AG04450 (cell line): Measurements from ENCODE around the gene TMEM223. TPM values are rescaled to one million over a fixed set of nuclear protein-coding genes. Genes with fewer than 3 reads are reported as not detected.

Experiments used
- CTCF ChIA-PET: fragments of 300-600, 350-600 bp; formaldehyde crosslinking; extraction: SDS; loops from one replicate; lab custom pipeline; 2022; ENCODE audit warnings: antibody characterized with exemption, inconsistent platforms; lab: Charles Lee
- POLR2A ChIA-PET: fragments of 350-600 bp; formaldehyde crosslinking; extraction: SDS; loops from one replicate; lab custom pipeline; 2021; ENCODE audit warnings: antibody characterized with exemption, inconsistent platforms; lab: Yijun Ruan, JAX
- DNase-seq: peaks from one replicate; pipeline ENCODE4 v3.0.0-alpha.2; 2011; ENCODE audit warnings: low read depth, low spot score
- H3K27ac ChIP-seq: one replicate; pipeline ENCODE4 v1.5.1; 2012; ENCODE audit warnings: low read depth, low read length, control low read depth
- H3K27me3 ChIP-seq: one replicate; pipeline ENCODE4 v1.6.0; 2012; ENCODE audit warnings: low read length; ENCODE audit not compliant: control insufficient read depth, insufficient read depth
- H3K4me3 ChIP-seq: 2 replicates; pipeline ENCODE4 v1.5.1; 2011; ENCODE audit warnings: mild to moderate bottlenecking, low read depth, low read length, control low read depth
- H3K9me3 ChIP-seq: 2 replicates; pipeline ENCODE4 v1.5.1; 2012; ENCODE audit warnings: low read length; ENCODE audit not compliant: control insufficient read depth, insufficient read depth
- polyA plus RNA-seq: library from polyadenylated mRNA; depleted of rRNA; stranded (reverse); fragments of >200 nt; gene quantifications from 2 replicates; pipeline ENCODE4 v1.2.3, GENCODE V29; 2011; rRNA removed
- small RNA-seq: library from RNA; depleted of rRNA; stranded (forward); fragments of <200 nt; gene quantifications from one replicate; pipeline ENCODE3, GENCODE V24; 2012; ENCODE audit warnings: low read depth; ENCODE audit not compliant: insufficient read length
- TF ChIP-seq, protein P1 (sequence below): IDR thresholded peaks from 2 replicates; pipeline ENCODE4 v1.5.1; 2011; ENCODE audit warnings: low read depth, low read length, control low read depth, inconsistent platforms

The TMEM223 gene
- polyA plus RNA-seq, 1 experiment: 13.5 TPM

DNA sequence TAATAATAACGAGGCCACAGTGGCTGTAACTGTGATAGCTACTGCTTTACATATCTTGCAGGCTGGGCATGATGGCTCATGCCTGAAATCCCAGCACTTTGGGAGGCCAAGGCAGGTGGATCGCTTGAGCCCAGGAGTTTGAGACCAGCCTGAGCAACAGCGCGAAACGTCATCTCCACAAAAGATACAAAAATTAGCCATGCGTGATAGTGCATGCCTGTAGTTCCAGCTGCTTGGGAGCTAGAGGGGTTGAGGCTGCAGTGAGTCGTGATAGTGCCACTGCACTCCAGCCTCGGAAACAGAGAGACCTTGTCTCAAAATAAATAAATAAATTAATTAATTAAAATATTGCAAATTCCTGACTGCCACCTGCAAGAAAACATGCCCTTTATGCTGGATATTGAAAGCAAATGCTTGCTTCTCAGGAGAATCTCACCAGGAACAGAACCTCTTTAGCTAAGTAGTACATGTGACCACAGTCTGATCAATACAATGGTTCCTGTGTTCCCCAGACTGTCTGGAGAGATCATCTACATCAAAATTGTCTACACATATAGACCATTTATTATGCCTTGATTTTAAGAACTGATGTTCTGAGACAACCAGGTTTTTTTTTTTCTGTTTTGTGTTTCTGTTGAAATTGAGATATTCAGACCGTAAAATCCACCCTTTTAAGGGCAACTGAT is 44.2 kb downstream of the TMEM223 start:
- TF ChIP-seq, protein P1, sequence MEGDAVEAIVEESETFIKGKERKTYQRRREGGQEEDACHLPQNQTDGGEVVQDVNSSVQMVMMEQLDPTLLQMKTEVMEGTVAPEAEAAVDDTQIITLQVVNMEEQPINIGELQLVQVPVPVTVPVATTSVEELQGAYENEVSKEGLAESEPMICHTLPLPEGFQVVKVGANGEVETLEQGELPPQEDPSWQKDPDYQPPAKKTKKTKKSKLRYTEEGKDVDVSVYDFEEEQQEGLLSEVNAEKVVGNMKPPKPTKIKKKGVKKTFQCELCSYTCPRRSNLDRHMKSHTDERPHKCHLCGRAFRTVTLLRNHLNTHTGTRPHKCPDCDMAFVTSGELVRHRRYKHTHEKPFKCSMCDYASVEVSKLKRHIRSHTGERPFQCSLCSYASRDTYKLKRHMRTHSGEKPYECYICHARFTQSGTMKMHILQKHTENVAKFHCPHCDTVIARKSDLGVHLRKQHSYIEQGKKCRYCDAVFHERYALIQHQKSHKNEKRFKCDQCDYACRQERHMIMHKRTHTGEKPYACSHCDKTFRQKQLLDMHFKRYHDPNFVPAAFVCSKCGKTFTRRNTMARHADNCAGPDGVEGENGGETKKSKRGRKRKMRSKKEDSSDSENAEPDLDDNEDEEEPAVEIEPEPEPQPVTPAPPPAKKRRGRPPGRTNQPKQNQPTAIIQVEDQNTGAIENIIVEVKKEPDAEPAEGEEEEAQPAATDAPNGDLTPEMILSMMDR: no peak
- DNase-seq: no peak
- H3K9me3 ChIP-seq: no peaks in the 10 kb centered on the region
- H3K27ac ChIP-seq: no peak overlapping the region
- H3K4me3 ChIP-seq: no peak overlapping the region
- H3K27me3 ChIP-seq: no peaks in the 10 kb centered on the region
- ChIA-PET CTCF (no interaction called here), POLR2A (interaction anchor here (0.6 to 1.4 kb wide), 2 partner anchors 14 to 134 kb away, joined by 3 to 4 read pairs; partner anchors contain the start of gene POLR2G)

Small RNAs within 50 kb of the gene (small RNA-seq; reads per million reads assigned to genes)
- gene MIR6514 (0.81 reads per million), gene RNU6-118P (not detected)

Other genes starting within 250 kb of the TMEM223 start
- gene AHNAK, start 245.2 kb downstream of the TMEM223 start, polyA plus RNA-seq: 231 and 243 TPM in 2 replicates
- gene EEF1G, start 218.1 kb downstream of the TMEM223 start, polyA plus RNA-seq: 2,186 and 2,474 TPM in 2 replicates
- 7.8 and 9.0 TPM in 2 replicates for gene TUT1, start 200.5 kb downstream of the TMEM223 start, polyA plus RNA-seq
- gene MTA2, start 190.1 kb downstream of the TMEM223 start, polyA plus RNA-seq: 22.9 and 36.7 TPM in 2 replicates
- 17.1 and 18.6 TPM in 2 replicates for gene EML3, start 179.2 kb downstream of the TMEM223 start, polyA plus RNA-seq
- gene ROM1, start 178.7 kb downstream of the TMEM223 start, polyA plus RNA-seq: 1.4 and 2.0 TPM in 2 replicates
- gene B3GAT3, start 170.0 kb downstream of the TMEM223 start, polyA plus RNA-seq: 14.5 and 20.2 TPM in 2 replicates
- 369 and 464 TPM in 2 replicates for gene GANAB, start 145.4 kb downstream of the TMEM223 start, polyA plus RNA-seq
- 10.6 and 12.6 TPM in 2 replicates for gene INTS5, start 138.7 kb downstream of the TMEM223 start, polyA plus RNA-seq
- 38.8 and 43.6 TPM in 2 replicates for gene C11orf98, start 126.8 kb downstream of the TMEM223 start, polyA plus RNA-seq
- 4.6 and 4.7 TPM in 2 replicates for gene CSKMT, start 126.7 kb downstream of the TMEM223 start, polyA plus RNA-seq
- gene UQCC3, start 120.3 kb downstream of the TMEM223 start, polyA plus RNA-seq: 5.4 and 6.2 TPM in 2 replicates
- 2.4 and 3.2 TPM in 2 replicates for gene LBHD1, start 119.7 kb downstream of the TMEM223 start, polyA plus RNA-seq
- 92.8 and 100 TPM in 2 replicates for gene UBXN1, start 112.9 kb downstream of the TMEM223 start, polyA plus RNA-seq
- 4.1 and 5.7 TPM in 2 replicates for gene LRRN4CL, start 102.5 kb downstream of the TMEM223 start, polyA plus RNA-seq
- 42.8 and 63.7 TPM in 2 replicates for gene BSCL2, start 84.6 kb downstream of the TMEM223 start, polyA plus RNA-seq
- gene GNG3, start 84.3 kb downstream of the TMEM223 start, polyA plus RNA-seq: 0.11 TPM in 1 of 2 replicates, not detected in the other
- gene HNRNPUL2, start 64.5 kb downstream of the TMEM223 start, polyA plus RNA-seq: 26.6 and 28.2 TPM in 2 replicates
- 32.2 and 32.5 TPM in 2 replicates for gene TTC9C, start 63.5 kb downstream of the TMEM223 start, polyA plus RNA-seq
- 3.2 and 3.7 TPM in 2 replicates for gene ZBTB3, start 37.8 kb downstream of the TMEM223 start, polyA plus RNA-seq
- 213 and 215 TPM in 2 replicates for gene POLR2G, start 30.4 kb downstream of the TMEM223 start, polyA plus RNA-seq
- 8.9 and 13.4 TPM in 2 replicates for gene TAF6L, start 20.6 kb downstream of the TMEM223 start, polyA plus RNA-seq
- gene TMEM179B, start 4.6 kb downstream of the TMEM223 start, polyA plus RNA-seq: 51.7 and 63.8 TPM in 2 replicates
- 48.9 and 66.1 TPM in 2 replicates for gene NXF1, start 13.4 kb upstream of the TMEM223 start, polyA plus RNA-seq
- gene STX5, start 40.0 kb upstream of the TMEM223 start, polyA plus RNA-seq: 51.7 and 52.1 TPM in 2 replicates
- not detected in 2 replicates for gene TEX54, start 40.8 kb upstream of the TMEM223 start, polyA plus RNA-seq
- gene WDR74, start 47.6 kb upstream of the TMEM223 start, polyA plus RNA-seq: 18.0 and 21.6 TPM in 2 replicates
- gene SLC3A2, start 88.9 kb upstream of the TMEM223 start, polyA plus RNA-seq: 263 and 284 TPM in 2 replicates
- gene CHRM1, start 129.4 kb upstream of the TMEM223 start, polyA plus RNA-seq: not detected in 2 replicates
- gene SLC22A6, start 193.0 kb upstream of the TMEM223 start, polyA plus RNA-seq: not detected in 2 replicates
- gene SLC22A8, start 223.8 kb upstream of the TMEM223 start, polyA plus RNA-seq: not detected in 2 replicates